HepG2 (cell line): ENCODE measurements around the gene RBP5. TPM values are rescaled to one million over a fixed set of nuclear protein-coding genes. Genes with fewer than 3 reads are reported as not detected.

Source experiments
- ATAC-seq: fragments of 200-7000 bp; cut with Tn5 transposase; 3 replicates; pipeline ENCODE4 v1.9.1; 2020; ENCODE audit warnings: mild to moderate bottlenecking, moderate library complexity
- BruUV-seq: library from RNA; stranded (reverse); fragments of 400-500 nt; replicated peaks from 2 replicates; lab custom pipeline; 2021; lab: Mats Ljungman, UMichigan
- CTCF ChIA-PET: fragments of 300-600 bp; formaldehyde crosslinking; extraction: SDS; loops from one replicate; lab custom pipeline; 2021; ENCODE audit warnings: low total read pairs, inconsistent platforms, low intra/inter-chr PET ratio; lab: Yijun Ruan, JAX
- POLR2A ChIA-PET: fragments of 350-600 bp; sonication (Branson Sonifier 250); formaldehyde crosslinking; loops from one replicate; lab custom pipeline; 2020; ENCODE audit warnings: antibody characterized with exemption, inconsistent platforms; lab: Yijun Ruan, JAX
- DNase-seq: peaks from one replicate; pipeline ENCODE4 v3.0.0-alpha.2; 2015; ENCODE audit warnings: low spot score
- FAIRE-seq: peaks from 3 replicates; lab custom pipeline; 2011; peaks lifted over from hg19 to GRCh38; lab: Jason Lieb, UNC
- H2AFZ ChIP-seq: one replicate; pipeline ENCODE4 v1.6.1; 2011; ENCODE audit warnings: low read length, inconsistent platforms
- H3K27ac ChIP-seq: fragments of 300-600 bp; 3 replicates; pipeline ENCODE4 v1.8.0; 2011; ENCODE audit warnings: mixed run types, mild to moderate bottlenecking, mixed read lengths, low read length, inconsistent platforms; ENCODE audit not compliant: insufficient read depth; ENCODE audit errors: extremely low read length
- H3K27me3 ChIP-seq, 2 experiments: fragments of 200-600 bp in 1 of 2; 2 replicates in 1 of 2; 3 replicates in 1 of 2; pipeline versions ENCODE4 v1.6.0 to v1.8.0; 2011; ENCODE audit warnings: low read length in 2 of 2, mild to moderate bottlenecking in 2 of 2, moderate library complexity in 2 of 2, inconsistent platforms in 1 of 2; ENCODE audit not compliant: insufficient read depth in 2 of 2, control insufficient read depth in 1 of 2
- H3K36me3 ChIP-seq, 2 experiments: fragments of 200-600 bp in 1 of 2; replicated peaks in 1 of 2; 2 replicates in 1 of 2; 3 replicates in 1 of 2; pipeline versions ENCODE4 v1.5.1 to v1.8.0; 2011; ENCODE audit warnings: low read length in 2 of 2, inconsistent platforms in 1 of 2; ENCODE audit not compliant: insufficient read depth in 2 of 2, control insufficient read depth in 1 of 2
- H3K4me1 ChIP-seq: 2 replicates; pipeline ENCODE4 v1.5.1; 2012; ENCODE audit warnings: low read length, inconsistent platforms; ENCODE audit not compliant: insufficient read depth
- H3K4me2 ChIP-seq: 2 replicates; pipeline ENCODE4 v1.6.0; 2011; ENCODE audit warnings: low read depth, low read length, inconsistent platforms
- H3K4me3 ChIP-seq, 3 experiments: fragments of 200-600 bp in 1 of 3; sonication (generic), shearing (Covaris generic) in 1 of 3; replicated peaks in 1 of 3; 2 replicates each; pipeline ENCODE4 v1.5.1; 2011 to 2016; ENCODE audit warnings: low read length in 3 of 3, inconsistent platforms in 2 of 3, low read depth in 2 of 3, mild to moderate bottlenecking in 2 of 3, control low read depth in 1 of 3, mixed read lengths in 1 of 3; ENCODE audit not compliant: insufficient read depth in 1 of 3
- H3K79me2 ChIP-seq: one replicate; pipeline ENCODE4 v1.6.1; 2011; ENCODE audit warnings: low read length, inconsistent platforms; ENCODE audit not compliant: insufficient read depth
- H3K9ac ChIP-seq: 2 replicates; pipeline ENCODE4 v1.6.0; 2011; ENCODE audit warnings: mild to moderate bottlenecking, low read depth, low read length, inconsistent platforms; ENCODE audit not compliant: insufficient read depth
- H3K9me3 ChIP-seq: 2 replicates; pipeline ENCODE4 v1.5.1; 2012; ENCODE audit warnings: mild to moderate bottlenecking, low read length
- H4K20me1 ChIP-seq: 2 replicates; pipeline ENCODE4 v1.6.0; 2011; ENCODE audit warnings: inconsistent platforms, mild to moderate bottlenecking, low read length, moderate library complexity; ENCODE audit not compliant: insufficient read depth
- CC2D1A ChIP-seq: sonication (generic); formaldehyde crosslinking; IDR thresholded peaks from 2 replicates; pipeline ENCODE4 v1.8.1; 2023; ENCODE audit warnings: mild to moderate bottlenecking, missing genetic modification reagents
- CCDC6 ChIP-seq: sonication (generic); formaldehyde crosslinking; IDR thresholded peaks from 2 replicates; pipeline ENCODE4 v1.8.1; 2022; ENCODE audit warnings: mild to moderate bottlenecking, missing genetic modification reagents, moderate library complexity
- ETV6 ChIP-seq: sonication (generic); formaldehyde crosslinking; conservative IDR thresholded peaks from 2 replicates; pipeline ENCODE4 v1.4.0; 2020; ENCODE audit warnings: missing genetic modification reagents
- GLI4 ChIP-seq: sonication (generic); formaldehyde crosslinking; IDR thresholded peaks from 2 replicates; pipeline ENCODE4 v1.5.1; 2020; ENCODE audit warnings: missing genetic modification reagents, mild to moderate bottlenecking, moderate library complexity, borderline replicate concordance
- MYNN ChIP-seq: sonication (generic); formaldehyde crosslinking; IDR thresholded peaks from 2 replicates; pipeline ENCODE4 v1.4.0; 2020; ENCODE audit warnings: mild to moderate bottlenecking, low read depth, missing genetic modification reagents
- NFKBIZ ChIP-seq: IDR thresholded peaks from 2 replicates; pipeline ENCODE4 v1.6.1; 2018; ENCODE audit warnings: missing genetic modification reagents, missing compliant biosample characterization
- NRL ChIP-seq: sonication (generic); formaldehyde crosslinking; IDR thresholded peaks from 2 replicates; pipeline ENCODE4 v1.5.0; 2020; ENCODE audit warnings: missing genetic modification reagents, mild to moderate bottlenecking, moderate library complexity, borderline replicate concordance
- SSRP1 ChIP-seq: IDR thresholded peaks from 2 replicates; pipeline ENCODE4 v1.6.1; 2016; ENCODE audit warnings: control low read depth
- TEAD2 ChIP-seq: sonication (generic); formaldehyde crosslinking; IDR thresholded peaks from 2 replicates; pipeline ENCODE4 v1.9.0; 2021; ENCODE audit warnings: missing genetic modification reagents
- ZEB1 ChIP-seq: IDR thresholded peaks from 2 replicates; pipeline ENCODE4 v1.6.1; 2012; ENCODE audit warnings: mild to moderate bottlenecking, low read depth, inconsistent platforms; ENCODE audit not compliant: insufficient replicate concordance
- ZNF224 ChIP-seq: sonication (generic); formaldehyde crosslinking; IDR thresholded peaks from 2 replicates; pipeline ENCODE4 v1.5.0; 2020; ENCODE audit warnings: mild to moderate bottlenecking, missing genetic modification reagents
- ZNF235 ChIP-seq: sonication (generic); formaldehyde crosslinking; IDR thresholded peaks from 2 replicates; pipeline ENCODE4 v1.8.1; 2023; ENCODE audit warnings: mild to moderate bottlenecking, missing genetic modification reagents, borderline replicate concordance
- ZNF761 ChIP-seq: sonication (generic); formaldehyde crosslinking; conservative IDR thresholded peaks from 2 replicates; pipeline ENCODE4 v1.4.0; 2020; ENCODE audit warnings: mild to moderate bottlenecking, missing genetic modification reagents
- WGBS: methylation state at CpG from one replicate; pipeline ENCODE4 v1.1.6; 2017; ENCODE audit warnings: low lambda C conversion rate; 5-methylcytosine and 5-hydroxymethylcytosine counted together
- in situ Hi-C: cut with HindIII; loops from 2 replicates; pipeline ENCODE4 v1.10.0; 2017; ENCODE audit warnings: low pct_unique_long_range_greater_than_20kb; ENCODE audit not compliant: extremely low pct_ligation_motif_present
- intact Hi-C: fragments of 100-400 bp; cut with micrococcal nuclease; formaldehyde crosslinking; loops from one replicate; pipeline ENCODE4 v1.10.0; 2022; ENCODE audit not compliant: unreplicated experiment
- polyA plus RNA-seq, 8 experiments: library from polyadenylated mRNA; depleted of rRNA in 3 of 8; stranded (reverse) in 7 of 8; unstranded in 1 of 8; fragments of >200 nt; fragmentation: Illumina TruSeq in 4 of 8; extraction: Trizol in 4 of 8; gene quantifications; 2 replicates each; pipeline versions ENCODE4 v1.2.1 to v1.2.3, GENCODE V29; 2011 to 2016; ENCODE audit warnings: low read depth in 4 of 8, missing spikeins in 1 of 8, mixed read lengths in 1 of 8; ENCODE audit not compliant: insufficient read depth in 1 of 8
- total RNA-seq, 5 experiments: library from RNA; depleted of rRNA; stranded (reverse); fragments of >200 nt; fragmentation: Illumina TruSeq; extraction: Trizol; gene quantifications; 2 replicates each; pipeline ENCODE4 v1.2.3, GENCODE V29; 2016; ENCODE audit warnings: low read depth in 1 of 5
- TF ChIP-seq, protein P1 (sequence below): sonication (generic); formaldehyde crosslinking; IDR thresholded peaks from 2 replicates; pipeline ENCODE4 v1.8.0; 2022; ENCODE audit warnings: missing genetic modification reagents, mild to moderate bottlenecking, borderline replicate concordance
- TF ChIP-seq, protein P2 (sequence below): sonication (generic); formaldehyde crosslinking; IDR thresholded peaks from 2 replicates; pipeline ENCODE4 v1.4.0; 2020; ENCODE audit warnings: missing genetic modification reagents

Gene RBP5
- total and polyA plus RNA-seq, 2 of the 13 experiments (the other 11 are each of a cell fraction or from before 2014, with no cell fraction given): 13.8 to 19.8 TPM

DNA sequence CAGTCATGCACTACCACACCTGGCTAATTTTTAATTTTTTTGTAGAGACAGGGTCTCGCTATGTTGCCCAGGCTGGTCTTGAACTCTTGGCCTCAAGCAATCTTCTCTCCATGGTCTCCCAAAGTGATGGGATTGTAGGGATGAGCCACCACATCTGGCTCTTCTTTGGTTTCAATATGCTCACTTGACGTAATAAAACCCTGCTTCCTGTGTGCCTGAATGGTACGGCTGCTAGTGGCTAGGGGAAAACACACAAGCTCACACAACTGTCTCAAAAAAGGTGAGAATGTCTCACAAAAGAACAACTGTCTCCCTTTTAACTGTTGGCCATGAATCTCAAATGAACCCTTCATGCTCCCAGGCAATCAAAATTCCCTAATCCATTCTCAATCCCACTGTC, 53.2 kb downstream of the RBP5 start:
- H3K4me1 ChIP-seq: peaks cover 34% of the 10 kb centered on the region
- no peak overlapping the region for H3K4me3 ChIP-seq
- no peaks in the 10 kb centered on the region for H4K20me1 ChIP-seq
- 78% methylated on average over 3 of the region's 3 CpGs for WGBS
- no peak overlapping the region for H3K27ac ChIP-seq
- DNase-seq (no peak), FAIRE-seq (no peak), ATAC-seq (no peak)
- no TSS peak for BruUV-seq
- CTCF ChIA-PET: no interaction called here
- no peak overlapping the region for H2AFZ ChIP-seq
- POLR2A ChIA-PET: no interaction called here
- H3K27me3 ChIP-seq: no peaks in the 10 kb centered on the region
- in situ Hi-C loops (no loop called here), intact Hi-C loops (no loop called here)
- no peak overlapping the region for H3K4me2 ChIP-seq
- no peaks in the 10 kb centered on the region for H3K36me3 ChIP-seq
- no peaks in the 10 kb centered on the region for H3K9me3 ChIP-seq
- H3K9ac ChIP-seq: no peak overlapping the region
- TF ChIP-seq ZNF761 (CRISPR knock-in tag) (no peak), TEAD2 (CRISPR knock-in tag) (no peak), ZEB1 (no peak), ETV6 (CRISPR knock-in tag) (no peak), MYNN (CRISPR knock-in tag) (no peak), CC2D1A (CRISPR knock-in tag) (no peak), CCDC6 (no peak), ZNF235 (CRISPR knock-in tag) (no peak), NRL (CRISPR knock-in tag) (no peak), NFKBIZ (no peak), ZNF224 (CRISPR knock-in tag) (no peak), GLI4 (no peak), SSRP1 (no peak)
- TF ChIP-seq, protein P1, sequence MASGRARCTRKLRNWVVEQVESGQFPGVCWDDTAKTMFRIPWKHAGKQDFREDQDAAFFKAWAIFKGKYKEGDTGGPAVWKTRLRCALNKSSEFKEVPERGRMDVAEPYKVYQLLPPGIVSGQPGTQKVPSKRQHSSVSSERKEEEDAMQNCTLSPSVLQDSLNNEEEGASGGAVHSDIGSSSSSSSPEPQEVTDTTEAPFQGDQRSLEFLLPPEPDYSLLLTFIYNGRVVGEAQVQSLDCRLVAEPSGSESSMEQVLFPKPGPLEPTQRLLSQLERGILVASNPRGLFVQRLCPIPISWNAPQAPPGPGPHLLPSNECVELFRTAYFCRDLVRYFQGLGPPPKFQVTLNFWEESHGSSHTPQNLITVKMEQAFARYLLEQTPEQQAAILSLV (CRISPR knock-in tag): no peak
- TF ChIP-seq, protein P2, sequence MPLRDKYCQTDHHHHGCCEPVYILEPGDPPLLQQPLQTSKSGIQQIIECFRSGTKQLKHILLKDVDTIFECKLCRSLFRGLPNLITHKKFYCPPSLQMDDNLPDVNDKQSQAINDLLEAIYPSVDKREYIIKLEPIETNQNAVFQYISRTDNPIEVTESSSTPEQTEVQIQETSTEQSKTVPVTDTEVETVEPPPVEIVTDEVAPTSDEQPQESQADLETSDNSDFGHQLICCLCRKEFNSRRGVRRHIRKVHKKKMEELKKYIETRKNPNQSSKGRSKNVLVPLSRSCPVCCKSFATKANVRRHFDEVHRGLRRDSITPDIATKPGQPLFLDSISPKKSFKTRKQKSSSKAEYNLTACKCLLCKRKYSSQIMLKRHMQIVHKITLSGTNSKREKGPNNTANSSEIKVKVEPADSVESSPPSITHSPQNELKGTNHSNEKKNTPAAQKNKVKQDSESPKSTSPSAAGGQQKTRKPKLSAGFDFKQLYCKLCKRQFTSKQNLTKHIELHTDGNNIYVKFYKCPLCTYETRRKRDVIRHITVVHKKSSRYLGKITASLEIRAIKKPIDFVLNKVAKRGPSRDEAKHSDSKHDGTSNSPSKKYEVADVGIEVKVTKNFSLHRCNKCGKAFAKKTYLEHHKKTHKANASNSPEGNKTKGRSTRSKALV (CRISPR knock-in tag): no peak
- no peaks in the 10 kb centered on the region for H3K79me2 ChIP-seq
